ENCODE results near the gene IL3RA. TPM values are rescaled to one million over a fixed set of nuclear protein-coding genes. Genes with fewer than 3 reads are reported as not detected.

The IL3RA gene
- total RNA-seq, 1 experiment from 2014 or later: 0.26 TPM

- Mint-ChIP-seq H3K27ac (no peak overlapping the region; the same call in 1 of the 2 replicates), H3K4me1 (peaks cover 21% of the 10 kb centered on the region), H3K4me3 (no peak overlapping the region), H3K36me3 (peaks cover 34% of the 10 kb centered on the region), H3K27me3 (ENCODE audit: low read depth) (no peaks in the 10 kb centered on the region), H3K9me3 (peaks cover 6% of the 10 kb centered on the region)
- ChIA-PET POLR2A (no interaction called here), CTCF (no interaction called here)
- peak; percentile 51 for ATAC-seq
- DNase-seq (ENCODE audit: low spot score): peak; percentile 23
- TF ChIP-seq HMGA2 (CRISPR knock-in tag; IDR thresholded peaks at IDR 0.05): peak; percentile 94
- no peak for TF ChIP-seq ZNF138 (CRISPR knock-in tag; conservative IDR thresholded peaks at IDR 0.05)
- TF ChIP-seq CREB1 (CRISPR knock-in tag; IDR thresholded peaks at IDR 0.05): no peak
These were observed 22.4 kb downstream of the IL3RA start for GRCh38 chrX:1358793-1359476.

- 0 out of 2 replicates have a peak, but pooled peaks cover 3% of the 10 kb centered on the region for H3K9me3 Mint-ChIP-seq
- H3K4me1 Mint-ChIP-seq: peaks cover 21% of the 10 kb centered on the region
- H3K27me3 Mint-ChIP-seq (ENCODE audit: low read depth): no peaks in the 10 kb centered on the region
- POLR2A ChIA-PET: no interaction called here
- H3K27ac Mint-ChIP-seq: no peak overlapping the region; the same call in 1 of the 2 replicates
- DNase-seq (ENCODE audit: low spot score) (no peak), ATAC-seq (no peak)
- TF ChIP-seq ZNF121 (CRISPR knock-in tag; IDR thresholded peaks at IDR 0.05) (no peak), FOXP1 (CRISPR knock-in tag; IDR thresholded peaks at IDR 0.05; ENCODE audit: borderline replicate concordance) (no peak), IRF1 (CRISPR knock-in tag; IDR thresholded peaks at IDR 0.05) (no peak), TP53 (CRISPR knock-in tag; IDR thresholded peaks at IDR 0.05) (no peak), ZNF671 (CRISPR knock-in tag; IDR thresholded peaks at IDR 0.05) (no peak), JAZF1 (CRISPR knock-in tag; IDR thresholded peaks at IDR 0.05) (no peak), GTF2I (CRISPR knock-in tag; conservative IDR thresholded peaks at IDR 0.05) (no peak)
- CTCF ChIA-PET: no interaction called here
- H3K4me3 Mint-ChIP-seq: no peak overlapping the region
- peaks cover 31% of the 10 kb centered on the region for H3K36me3 Mint-ChIP-seq
These were observed 22.9 kb downstream of the IL3RA start for GRCh38 chrX:1359477-1359873.

- TF ChIP-seq TCF7 (CRISPR knock-in tag; IDR thresholded peaks at IDR 0.05; ENCODE audit: low read depth) (no peak), ATF3 (CRISPR knock-in tag; conservative IDR thresholded peaks at IDR 0.05) (no peak), TEAD1 (CRISPR knock-in tag; IDR thresholded peaks at IDR 0.05) (no peak), ZNF423 (CRISPR knock-in tag; IDR thresholded peaks at IDR 0.05) (no peak), SOX15 (CRISPR knock-in tag; IDR thresholded peaks at IDR 0.05) (no peak), FOXP4 (CRISPR knock-in tag; IDR thresholded peaks at IDR 0.05) (no peak), RORB (CRISPR knock-in tag; IDR thresholded peaks at IDR 0.05) (no peak), ZNF512 (CRISPR knock-in tag; IDR thresholded peaks at IDR 0.05; ENCODE audit: borderline replicate concordance) (no peak), OVOL2 (CRISPR knock-in tag; IDR thresholded peaks at IDR 0.05; ENCODE audit: borderline replicate concordance) (no peak), CDX4 (CRISPR knock-in tag; IDR thresholded peaks at IDR 0.05; ENCODE audit: borderline replicate concordance) (no peak)
- ChIA-PET CTCF (no interaction called here), POLR2A (no interaction called here)
- Mint-ChIP-seq H3K27ac (no peak overlapping the region), H3K4me3 (no peak overlapping the region), H3K9me3 (0 out of 2 replicates have a peak, but pooled peaks cover 3% of the 10 kb centered on the region), H3K4me1 (peaks cover 21% of the 10 kb centered on the region), H3K27me3 (ENCODE audit: low read depth) (no peaks in the 10 kb centered on the region), H3K36me3 (peaks cover 33% of the 10 kb centered on the region)
- no peak for ATAC-seq
- no peak for DNase-seq (ENCODE audit: low spot score)
These were observed 23.6 kb downstream of the IL3RA start for GRCh38 chrX:1360171-1360570.
